Hematopoietic multipotent progenitor cell treated with erythropoietin and hydrocortisone succinate and interleukin-3 and kit ligand, for 15 days (in vitro differentiated cells): ENCODE results near the gene CAPN5.
A peak's percentile ranks its signal among the peaks of the same experiment; 100 is the strongest.
"Not testable (repeated sequence)": the region's sequence is repeated elsewhere in the genome, so short reads cannot be mapped to it uniquely, and the experiment has no call there.

ENCODE experiments used
- DNase-seq: peaks from one replicate; pipeline ENCODE4 v3.0.0-alpha.2; 2015; ENCODE audit warnings: low spot score

The CAPN5 gene

DNA sequence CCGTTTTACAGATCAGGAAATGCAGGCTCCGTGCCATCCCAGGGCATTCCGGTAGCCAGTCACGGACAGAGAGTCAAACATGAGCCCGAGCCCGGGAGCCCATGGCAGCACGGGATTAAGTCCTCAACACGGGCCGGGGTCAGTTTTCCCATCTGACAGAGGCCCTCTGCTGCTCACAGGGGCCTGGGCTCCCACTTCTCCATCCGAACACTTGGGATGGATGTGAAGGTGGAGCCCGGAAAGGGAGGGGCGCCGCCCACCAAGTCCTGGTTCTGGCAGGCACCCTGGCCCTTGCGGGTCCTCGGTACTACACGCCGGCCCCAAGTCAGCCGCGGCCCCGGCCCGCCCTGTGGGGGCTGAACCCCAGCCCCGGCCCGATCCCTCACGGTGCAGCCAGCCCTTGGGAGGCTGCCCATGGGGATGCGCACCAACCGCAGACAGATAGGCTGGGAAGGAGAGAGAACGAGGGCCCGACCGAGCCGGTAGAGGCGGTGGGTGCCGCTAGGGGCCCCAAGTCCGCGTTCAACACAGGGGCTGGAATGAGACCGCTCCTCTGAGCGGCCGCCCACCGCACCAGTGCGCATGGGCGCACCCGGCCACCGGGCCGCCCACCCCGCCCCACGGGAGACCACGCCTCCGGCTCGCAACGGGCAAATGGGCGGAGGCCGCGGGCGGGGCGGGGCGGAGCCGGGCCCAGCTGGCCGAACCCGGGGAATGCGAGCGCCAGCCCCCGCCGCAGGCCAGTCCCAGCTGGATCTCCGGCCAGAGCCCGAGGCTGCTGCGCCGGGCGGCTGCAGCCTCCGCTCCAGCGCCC, at the start of gene CAPN5:
CAPN5 (plus strand) TSS at position 743 of the 814 bp plus-strand sequence. CDS start 17,916 bp downstream, outside the sequence.
- DNase-seq = peak; percentile 89

DNA sequence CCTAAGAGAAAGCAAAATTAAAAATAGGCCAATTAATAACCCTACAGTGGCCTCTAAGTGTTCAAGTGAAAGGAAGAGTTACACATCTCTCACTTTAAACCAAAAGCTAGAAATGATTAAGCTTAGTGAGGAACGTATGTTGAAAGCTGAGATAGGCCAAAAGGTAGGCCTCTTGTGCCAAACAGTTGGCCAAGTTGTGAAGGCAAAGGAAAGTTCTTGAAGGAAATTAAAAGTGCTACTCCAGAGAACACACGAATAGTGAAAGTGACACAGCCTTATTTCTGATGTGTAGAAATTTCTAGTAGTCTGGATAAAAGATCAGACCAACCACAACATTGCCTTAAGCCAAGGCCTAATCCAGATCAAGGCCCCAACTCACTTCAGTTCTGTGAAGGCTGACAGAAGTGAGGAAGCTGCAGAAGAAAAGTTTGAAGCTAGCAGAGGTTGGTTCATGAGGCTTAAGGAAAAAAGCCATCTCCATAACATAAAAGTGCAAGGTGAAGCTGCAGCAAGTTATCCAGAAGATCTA, 48.3 kb upstream of the CAPN5 start:
- not testable (repeated sequence) for DNase-seq

DNA sequence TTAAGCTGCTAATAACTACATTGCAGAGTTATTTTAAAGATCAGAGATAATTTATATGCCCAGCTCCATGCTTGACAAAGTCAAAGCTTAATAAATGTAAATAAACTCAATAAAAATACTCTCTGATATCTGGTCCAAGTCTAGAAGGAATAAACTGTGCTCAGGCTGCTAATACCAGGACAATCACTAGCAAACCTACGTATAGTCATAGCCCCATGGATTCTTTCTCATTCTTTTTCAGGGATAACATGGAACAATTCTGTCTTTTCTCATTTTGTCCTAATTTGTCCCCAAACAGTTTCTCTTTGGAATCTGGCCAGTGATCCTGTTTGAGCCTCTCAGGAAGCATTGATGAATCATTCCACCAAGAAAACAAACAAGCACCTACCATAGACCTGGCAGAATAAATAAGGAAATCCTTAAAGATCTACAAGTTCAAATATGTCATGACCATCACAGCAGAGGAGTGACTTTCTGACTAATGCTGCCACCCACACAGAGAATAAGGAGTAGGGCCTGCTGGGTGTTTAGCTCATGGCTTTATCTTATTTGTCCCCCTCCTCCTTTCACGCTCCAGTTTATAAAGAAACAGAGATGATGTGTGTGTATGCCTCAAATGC, 46.7 kb upstream of the CAPN5 start:
- DNase-seq = no peak

- DNase-seq = no peak
Measured at GRCh38 chr11:77020734-77021133, 46.0 kb upstream of the CAPN5 start.

DNA sequence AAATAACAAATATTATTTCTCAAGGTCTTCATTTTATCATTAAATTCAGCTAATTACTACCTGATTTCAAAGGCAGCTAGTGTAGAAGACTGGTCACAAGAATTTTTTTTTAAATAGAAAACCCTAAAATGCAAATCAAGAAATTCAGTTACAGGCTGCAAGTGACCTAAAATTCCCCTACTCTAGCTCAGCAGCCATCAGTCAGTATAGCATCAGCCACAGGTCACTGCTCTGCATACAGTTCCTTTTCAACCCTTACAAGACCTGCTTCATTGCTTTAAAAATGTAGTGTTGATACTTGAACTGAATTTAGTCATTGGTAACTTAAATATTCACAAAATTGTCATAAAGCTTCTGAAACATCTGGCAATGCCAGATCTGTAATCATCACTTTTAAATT, 42.0 kb upstream of the CAPN5 start:
- DNase-seq = no peak

- DNase-seq = peak; percentile 84
Measured at GRCh38 chr11:77026221-77026620, 40.5 kb upstream of the CAPN5 start.

GRCh38 chr11:77026743-77027142, 40.0 kb upstream of the CAPN5 start:
- peak; percentile 39 for DNase-seq

GRCh38 chr11:77027275-77027674, 39.5 kb upstream of the CAPN5 start:
- DNase-seq = no peak

- peak; percentile 46 for DNase-seq
Measured at GRCh38 chr11:77029829-77030228, 36.9 kb upstream of the CAPN5 start.

DNA sequence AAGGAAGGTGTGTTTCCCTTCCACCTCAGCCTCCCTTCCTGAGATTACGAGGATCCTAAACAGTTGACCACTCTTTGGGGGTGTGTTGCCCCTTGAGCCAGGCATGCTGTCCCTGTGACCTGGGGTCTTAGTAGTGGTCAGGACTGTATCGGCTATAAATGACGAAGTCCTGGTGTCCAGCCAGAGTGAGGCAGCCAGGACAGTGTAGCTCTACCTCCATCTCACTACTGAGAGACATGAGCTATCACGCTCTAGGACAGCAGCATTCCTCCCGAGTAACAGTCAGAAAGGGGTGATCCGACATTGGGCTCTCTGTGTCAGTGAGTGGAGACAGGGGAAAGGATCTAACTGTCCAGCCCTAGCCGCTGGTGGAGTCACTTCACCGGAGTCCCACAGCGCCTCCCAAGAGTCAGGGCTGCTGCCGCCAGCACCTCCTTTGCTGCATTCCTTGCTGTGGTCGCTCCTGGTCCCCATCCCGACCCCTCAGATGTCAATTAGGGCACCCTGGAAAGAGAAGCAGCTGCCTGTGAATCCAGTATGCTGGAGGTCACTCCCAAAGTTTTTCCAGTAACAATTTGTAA, 35.8 kb upstream of the CAPN5 start:
- no peak for DNase-seq

- DNase-seq = no peak
Measured at GRCh38 chr11:77031599-77031998, 35.2 kb upstream of the CAPN5 start.

GRCh38 chr11:77035039-77035438, 31.7 kb upstream of the CAPN5 start:
- no peak for DNase-seq

DNA sequence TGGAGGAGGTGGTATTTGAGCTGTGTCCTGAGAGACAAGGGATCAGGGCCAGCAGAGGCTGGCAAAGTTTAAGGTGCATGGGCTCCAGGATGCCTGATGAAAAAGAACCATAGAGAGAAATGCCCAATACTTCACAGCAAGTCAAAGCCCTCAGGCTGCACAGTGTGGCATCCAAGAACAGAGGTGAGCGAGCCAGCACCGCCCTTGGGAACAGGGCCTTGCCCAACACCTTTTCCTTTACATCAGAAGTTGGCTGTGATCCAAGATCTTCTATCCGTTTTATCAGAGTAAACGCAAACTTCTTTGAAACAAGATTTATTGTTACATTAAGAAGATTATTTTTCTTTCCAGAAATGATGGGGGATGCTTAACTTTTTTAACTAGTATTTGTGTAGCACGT, 31.2 kb upstream of the CAPN5 start:
- DNase-seq = no peak

GRCh38 chr11:77036398-77036797, 30.4 kb upstream of the CAPN5 start:
- no peak for DNase-seq

- DNase-seq = no peak
Measured at GRCh38 chr11:77037057-77037456, 29.7 kb upstream of the CAPN5 start.

DNA sequence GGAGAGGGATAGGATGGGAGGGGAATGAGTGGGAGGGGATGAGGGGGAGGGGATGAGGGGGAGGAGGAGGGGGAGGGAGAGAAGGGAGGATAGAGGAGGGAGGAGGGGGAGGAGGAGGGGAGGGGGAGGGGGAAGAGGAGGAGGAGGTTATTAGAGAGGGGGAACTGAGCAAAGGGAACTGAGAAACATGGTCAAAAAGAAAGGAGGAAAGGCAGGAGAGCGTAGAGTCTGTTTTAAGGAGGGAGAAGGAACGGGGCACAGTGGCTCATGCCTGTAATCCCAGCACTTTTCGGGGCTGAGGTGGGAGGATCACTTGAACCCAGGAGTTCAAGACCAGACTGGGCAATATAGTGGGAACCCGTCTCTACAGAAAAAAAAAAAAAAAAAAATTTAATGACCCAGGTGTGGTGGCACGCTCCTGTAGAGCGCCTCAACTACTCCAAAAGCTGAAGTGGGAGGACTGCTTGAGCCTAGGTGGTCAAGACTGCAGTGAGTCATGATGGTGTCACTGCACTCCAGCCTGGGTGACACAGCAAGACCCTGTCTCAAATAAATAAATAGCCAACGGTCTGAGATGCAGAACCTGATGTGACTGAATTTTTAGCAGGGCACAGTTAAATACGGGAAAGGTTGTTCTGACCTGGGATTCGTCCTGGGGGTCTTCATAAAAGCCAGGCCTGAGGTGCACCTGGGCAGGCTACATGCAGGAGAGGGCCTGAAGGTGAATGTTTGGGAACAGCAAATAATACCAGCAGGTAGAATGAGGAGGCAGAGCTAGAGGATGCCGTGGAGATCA, 28.5 kb upstream of the CAPN5 start:
- no peak for DNase-seq

DNA sequence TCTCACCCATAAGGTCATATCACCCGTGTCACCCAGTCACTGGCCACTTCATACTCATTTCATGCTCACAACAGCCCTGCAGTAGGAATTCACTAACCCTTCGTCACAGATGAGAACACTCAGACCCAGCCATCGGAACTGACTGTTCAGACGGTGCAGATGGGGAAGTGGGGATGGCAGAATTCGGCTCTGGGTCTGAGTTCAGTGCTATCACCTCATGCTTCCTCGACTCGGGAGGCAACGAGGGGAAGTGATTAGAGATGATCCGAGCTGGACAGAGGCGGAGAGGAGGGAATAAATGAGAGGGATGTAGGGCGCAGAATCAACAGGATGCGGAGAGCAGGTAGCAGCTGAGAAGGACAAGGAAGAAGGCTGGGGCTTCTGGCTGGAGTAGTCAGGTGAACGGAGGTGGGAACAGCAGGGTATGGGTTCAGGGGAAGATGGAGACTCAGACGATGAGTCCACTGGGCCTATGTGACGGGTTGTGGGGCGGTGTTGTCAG, 27.9 kb upstream of the CAPN5 start:
- DNase-seq = no peak

DNA sequence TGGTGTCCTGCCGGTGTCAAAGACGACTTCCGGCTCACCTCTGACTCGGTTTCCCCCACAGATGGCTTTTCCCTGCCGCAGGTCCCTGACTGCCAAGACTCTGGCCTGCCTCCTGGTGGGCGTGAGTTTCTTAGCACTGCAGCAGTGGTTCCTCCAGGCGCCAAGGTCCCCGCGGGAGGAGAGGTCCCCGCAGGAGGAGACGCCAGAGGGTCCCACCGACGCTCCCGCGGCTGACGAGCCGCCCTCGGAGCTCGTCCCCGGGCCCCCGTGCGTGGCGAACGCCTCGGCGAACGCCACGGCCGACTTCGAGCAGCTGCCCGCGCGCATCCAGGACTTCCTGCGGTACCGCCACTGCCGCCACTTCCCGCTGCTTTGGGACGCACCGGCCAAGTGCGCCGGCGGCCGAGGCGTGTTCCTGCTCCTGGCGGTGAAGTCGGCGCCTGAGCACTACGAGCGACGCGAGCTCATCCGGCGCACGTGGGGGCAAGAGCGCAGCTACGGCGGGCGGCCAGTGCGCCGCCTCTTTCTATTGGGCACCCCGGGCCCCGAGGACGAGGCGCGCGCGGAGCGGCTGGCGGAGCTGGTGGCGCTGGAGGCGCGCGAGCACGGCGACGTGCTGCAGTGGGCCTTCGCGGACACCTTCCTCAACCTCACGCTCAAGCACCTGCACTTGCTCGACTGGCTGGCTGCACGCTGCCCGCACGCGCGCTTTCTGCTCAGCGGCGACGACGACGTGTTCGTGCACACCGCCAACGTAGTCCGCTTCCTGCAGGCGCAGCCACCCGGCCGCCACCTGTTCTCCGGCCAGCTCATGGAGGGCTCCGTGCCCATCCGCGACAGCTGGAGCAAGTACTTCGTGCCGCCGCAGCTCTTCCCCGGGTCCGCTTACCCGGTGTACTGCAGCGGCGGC, 27.0 kb upstream of the CAPN5 start:
- peak; percentile 50 for DNase-seq

GRCh38 chr11:77040401-77040777, 26.4 kb upstream of the CAPN5 start:
- no peak for DNase-seq

GRCh38 chr11:77040889-77041288, 25.9 kb upstream of the CAPN5 start:
- DNase-seq = no peak
